Endothelial cell of umbilical vein (primary cell): ENCODE data around the gene BLNK. TPM values are rescaled to one million over a fixed set of nuclear protein-coding genes. Genes with fewer than 3 reads are reported as not detected.

Experiments
- BruUV-seq: library from RNA; stranded (reverse); fragments of 400-500 nt; replicated peaks from 2 replicates; lab custom pipeline; 2021; lab: Mats Ljungman, UMichigan
- CTCF ChIA-PET: fragments of 300-600, 350-600 bp; sonication (Branson Sonifier 250); formaldehyde crosslinking; loops from one replicate; lab custom pipeline; 2021; ENCODE audit warnings: antibody characterized with exemption, inconsistent platforms; lab: Charles Lee
- POLR2A ChIA-PET: fragments of 300-600, 350-600 bp; sonication (Branson Sonifier 250); formaldehyde crosslinking; loops from one replicate; lab custom pipeline; 2021; ENCODE audit warnings: antibody characterized with exemption, inconsistent platforms; lab: Charles Lee
- DNase-seq: peaks from one replicate; pipeline ENCODE4 v3.0.0-alpha.2; 2011; ENCODE audit warnings: low read depth, low spot score
- FAIRE-seq: peaks from 2 replicates; lab custom pipeline; 2011; peaks lifted over from hg19 to GRCh38; lab: Jason Lieb, UNC
- H2AFZ ChIP-seq: 2 replicates; pipeline ENCODE4 v1.6.0; 2012; ENCODE audit warnings: low read depth, low read length, control low read depth, inconsistent platforms
- H3K27ac ChIP-seq: 2 replicates; pipeline ENCODE4 v1.5.1; 2011; ENCODE audit warnings: low read depth, mild to moderate bottlenecking, control low read depth, low read length, moderate library complexity; ENCODE audit not compliant: insufficient read depth
- H3K27me3 ChIP-seq, 2 experiments: 2 replicates each; pipeline versions ENCODE4 v1.6.0 to v1.6.1; 2011; ENCODE audit warnings: low read length in 2 of 2, mixed read lengths in 1 of 2; ENCODE audit not compliant: control insufficient read depth in 2 of 2, insufficient read depth in 2 of 2
- H3K36me3 ChIP-seq, 2 experiments: 2 replicates in 1 of 2; 3 replicates in 1 of 2; pipeline ENCODE4 v1.5.1; 2011; ENCODE audit warnings: low read length in 2 of 2, mild to moderate bottlenecking in 1 of 2, moderate library complexity in 1 of 2; ENCODE audit not compliant: control insufficient read depth in 2 of 2, insufficient read depth in 2 of 2; ENCODE audit errors: extremely low read depth in 1 of 2
- H3K4me1 ChIP-seq: 3 replicates; pipeline ENCODE4 v1.5.1; 2011; ENCODE audit warnings: mild to moderate bottlenecking, low read length; ENCODE audit not compliant: control insufficient read depth, insufficient read depth; ENCODE audit errors: extremely low read depth
- H3K4me2 ChIP-seq: 2 replicates; pipeline ENCODE4 v1.6.1; 2011; ENCODE audit warnings: low read length, control low read depth, mixed read lengths; ENCODE audit not compliant: insufficient read depth
- H3K4me3 ChIP-seq, 3 experiments: fragments of 200-600 bp in 1 of 3; sonication (generic), shearing (Covaris generic) in 1 of 3; replicated peaks in 1 of 3; 2 replicates each; pipeline ENCODE4 v1.5.1; 2011 to 2016; ENCODE audit warnings: control low read depth in 3 of 3, low read length in 3 of 3, mild to moderate bottlenecking in 2 of 3, inconsistent platforms in 1 of 3, low read depth in 1 of 3, moderate library complexity in 1 of 3; ENCODE audit not compliant: insufficient read depth in 1 of 3
- H3K79me2 ChIP-seq: 2 replicates; pipeline ENCODE4 v1.6.0; 2012; ENCODE audit warnings: low read length, inconsistent platforms; ENCODE audit not compliant: control insufficient read depth, insufficient read depth
- H3K9ac ChIP-seq: replicated peaks from 2 replicates; pipeline ENCODE3; 2011; ENCODE audit warnings: low read length, control low read depth; ENCODE audit not compliant: insufficient read depth; ENCODE audit errors: extremely low read depth
- H3K9me1 ChIP-seq: replicated peaks from 3 replicates; pipeline ENCODE4 v1.6.0; 2011; ENCODE audit warnings: mild to moderate bottlenecking, low read length; ENCODE audit not compliant: control insufficient read depth, insufficient read depth; ENCODE audit errors: extremely low read depth
- H3K9me3 ChIP-seq: replicated peaks from 2 replicates; pipeline ENCODE4 v1.5.1; 2012; ENCODE audit warnings: low read length, inconsistent platforms; ENCODE audit not compliant: control insufficient read depth, insufficient read depth
- H4K20me1 ChIP-seq: replicated peaks from 2 replicates; pipeline ENCODE3; 2011; ENCODE audit warnings: mild to moderate bottlenecking, low read length; ENCODE audit not compliant: control insufficient read depth, insufficient read depth; ENCODE audit errors: extremely low read depth
- CTCF ChIP-seq, 2 donors: IDR thresholded peaks; 1 replicate in 1 of 2; 2 replicates in 1 of 2; pipeline ENCODE4 v1.5.1; 2011; ENCODE audit warnings: low read length in 2 of 2, mild to moderate bottlenecking in 2 of 2, moderate library complexity in 2 of 2, control low read depth in 1 of 2, inconsistent platforms in 1 of 2, low read depth in 1 of 2; ENCODE audit not compliant: insufficient read depth in 1 of 2; ENCODE audit errors: extremely low read depth in 1 of 2
- EZH2 ChIP-seq: IDR thresholded peaks from 2 replicates; pipeline ENCODE4 v1.6.1; 2012; ENCODE audit warnings: borderline replicate concordance, low read depth, mild to moderate bottlenecking, moderate library complexity, low read length, inconsistent platforms; ENCODE audit not compliant: severe bottlenecking
- FOS ChIP-seq: IDR thresholded peaks from 2 replicates; pipeline ENCODE4 v1.6.1; 2011; ENCODE audit warnings: mild to moderate bottlenecking, low read length, moderate library complexity, borderline replicate concordance; ENCODE audit not compliant: insufficient read depth
- GATA2 ChIP-seq: IDR thresholded peaks from 2 replicates; pipeline ENCODE4 v1.7.0; 2011; ENCODE audit warnings: low read depth, mild to moderate bottlenecking, moderate library complexity, mixed read lengths, low read length; ENCODE audit not compliant: insufficient read length, insufficient read depth
- JUN ChIP-seq: IDR thresholded peaks from 2 replicates; pipeline ENCODE4 v1.6.1; 2011; ENCODE audit warnings: borderline replicate concordance, low read depth; ENCODE audit not compliant: insufficient read length, insufficient read depth
- MYC ChIP-seq: IDR thresholded peaks from one replicate; pipeline ENCODE4 v1.6.1; 2011; ENCODE audit warnings: mild to moderate bottlenecking, low read depth, low read length
- POLR2A ChIP-seq: IDR thresholded peaks from 2 replicates; pipeline ENCODE4 v1.6.1; 2012; ENCODE audit warnings: low read depth, mild to moderate bottlenecking, control low read depth, low read length
- POLR2AphosphoS5 ChIP-seq: IDR thresholded peaks from 2 replicates; pipeline ENCODE4 v1.6.1; 2012; ENCODE audit warnings: low read depth, mild to moderate bottlenecking, control low read depth, low read length, moderate library complexity; ENCODE audit not compliant: insufficient read depth
- dilution Hi-C: fragments of 300-500 bp; cut with MboI; formaldehyde crosslinking; loops from one replicate; pipeline ENCODE4 v1.15.0; 2019; ENCODE audit warnings: low sequenced_read_pairs; ENCODE audit not compliant: extremely low pct_ligation_motif_present
- intact Hi-C: fragments of 100-400 bp; cut with micrococcal nuclease; formaldehyde crosslinking; loops from one replicate; pipeline ENCODE4 v1.10.0; 2022
- polyA plus RNA-seq, 4 experiments: library from polyadenylated mRNA; depleted of rRNA in 3 of 4; stranded (reverse) in 3 of 4; unstranded in 1 of 4; fragments of >200 nt; gene quantifications; 2 replicates each; pipeline versions ENCODE4 v1.2.1 to v1.2.3, GENCODE V29; 2011 to 2012; ENCODE audit warnings: missing spikeins in 1 of 4
- total RNA-seq: library from RNA; stranded (reverse); gene quantifications from 2 replicates; pipeline ENCODE4 v1.2.3, GENCODE V29; 2021
- TF ChIP-seq, protein P1 (sequence below): IDR thresholded peaks from 2 replicates; pipeline ENCODE4 v1.6.1; 2011; ENCODE audit not compliant: insufficient read depth, insufficient read length

The BLNK gene
- total and polyA plus RNA-seq, 2 donors (not counting 3 experiments of a cell fraction or from before 2014, with no cell fraction given) = not detected

DNA sequence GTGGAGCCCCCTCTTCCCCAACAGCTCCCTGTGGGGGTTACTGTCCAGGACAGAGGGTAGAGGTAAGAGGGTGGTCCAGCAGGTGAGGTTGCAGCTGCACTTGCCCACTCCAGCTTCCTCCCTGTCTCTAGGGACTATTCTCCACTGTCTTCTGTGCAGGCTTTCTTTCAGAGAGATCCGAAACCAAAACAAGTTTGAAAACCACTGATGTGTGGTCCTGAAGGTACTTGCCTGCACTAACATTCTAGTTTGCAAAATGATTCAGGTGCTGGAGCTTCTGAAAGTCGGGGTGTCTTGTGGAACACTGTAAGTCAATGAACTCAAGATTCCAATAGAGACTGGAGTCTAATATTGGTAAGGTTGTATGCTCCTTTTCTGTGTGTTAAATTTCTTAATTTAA is 63.1 kb downstream of the BLNK start:
- TF ChIP-seq MYC (no peak), EZH2 (no peak), CTCF (IDR thresholded peaks at IDR 0.05; ENCODE audit: extremely low read depth in 1 of 2, insufficient read depth in 1 of 2, low read depth in 1 of 2, low read length in 2 of 2) (no peak), JUN (no peak), POLR2A (no peak), FOS (no peak), GATA2 (no peak), POLR2AphosphoS5 (no peak)
- TF ChIP-seq, protein P1, sequence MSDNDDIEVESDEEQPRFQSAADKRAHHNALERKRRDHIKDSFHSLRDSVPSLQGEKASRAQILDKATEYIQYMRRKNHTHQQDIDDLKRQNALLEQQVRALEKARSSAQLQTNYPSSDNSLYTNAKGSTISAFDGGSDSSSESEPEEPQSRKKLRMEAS = no peak
- Histone ChIP-seq H3K27me3 (peaks cover 0 to 3% of the 10 kb centered on the region in 2 experiments), H3K4me1 (no peaks in the 10 kb centered on the region), H3K9me1 (no peaks in the 10 kb centered on the region), H3K4me3 (no peak overlapping the region), H3K9ac (no peak overlapping the region), H3K79me2 (no peaks in the 10 kb centered on the region), H3K9me3 (no peaks in the 10 kb centered on the region), H3K4me2 (no peak overlapping the region), H3K27ac (no peak overlapping the region), H3K36me3 (no peaks in the 10 kb centered on the region), H4K20me1 (no peaks in the 10 kb centered on the region), H2AFZ (no peak overlapping the region)
- POLR2A ChIA-PET = no interaction called here
- CTCF ChIA-PET = interaction anchor here (0.9 kb wide), 1 partner anchor 126 kb away, joined by 3 read pairs; no protein-coding TSS in a partner anchor
- intact Hi-C loops (no loop called here), dilution Hi-C loops (no loop called here)
- DNase-seq (no peak), FAIRE-seq (no peak)
- BruUV-seq = no TSS peak
